Measurements from ENCODE around the gene SOCS7.

DNA sequence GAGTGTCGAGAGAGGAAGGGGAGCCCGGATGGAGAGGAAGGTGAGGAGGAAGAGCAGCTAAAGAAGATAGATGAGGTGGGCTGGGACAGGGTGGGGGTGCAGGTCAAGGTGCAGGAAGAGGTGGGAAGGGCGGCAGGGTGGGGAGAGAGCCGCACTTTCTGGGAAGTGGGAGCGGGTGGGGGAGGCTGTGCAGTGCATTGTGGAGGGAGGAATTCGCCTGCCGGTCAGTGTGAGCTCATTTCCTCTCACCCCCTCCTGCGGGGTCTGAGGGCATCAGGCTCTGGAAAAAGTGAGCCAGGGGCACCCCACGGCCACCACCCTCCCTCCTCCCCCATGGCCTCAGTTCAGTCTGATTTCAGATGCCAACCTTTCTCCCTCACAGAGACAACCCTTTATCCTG lies 74.1 kb downstream of the SOCS7 start:
- TF ChIP-seq, protein P1, sequence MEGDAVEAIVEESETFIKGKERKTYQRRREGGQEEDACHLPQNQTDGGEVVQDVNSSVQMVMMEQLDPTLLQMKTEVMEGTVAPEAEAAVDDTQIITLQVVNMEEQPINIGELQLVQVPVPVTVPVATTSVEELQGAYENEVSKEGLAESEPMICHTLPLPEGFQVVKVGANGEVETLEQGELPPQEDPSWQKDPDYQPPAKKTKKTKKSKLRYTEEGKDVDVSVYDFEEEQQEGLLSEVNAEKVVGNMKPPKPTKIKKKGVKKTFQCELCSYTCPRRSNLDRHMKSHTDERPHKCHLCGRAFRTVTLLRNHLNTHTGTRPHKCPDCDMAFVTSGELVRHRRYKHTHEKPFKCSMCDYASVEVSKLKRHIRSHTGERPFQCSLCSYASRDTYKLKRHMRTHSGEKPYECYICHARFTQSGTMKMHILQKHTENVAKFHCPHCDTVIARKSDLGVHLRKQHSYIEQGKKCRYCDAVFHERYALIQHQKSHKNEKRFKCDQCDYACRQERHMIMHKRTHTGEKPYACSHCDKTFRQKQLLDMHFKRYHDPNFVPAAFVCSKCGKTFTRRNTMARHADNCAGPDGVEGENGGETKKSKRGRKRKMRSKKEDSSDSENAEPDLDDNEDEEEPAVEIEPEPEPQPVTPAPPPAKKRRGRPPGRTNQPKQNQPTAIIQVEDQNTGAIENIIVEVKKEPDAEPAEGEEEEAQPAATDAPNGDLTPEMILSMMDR (IDR thresholded peaks at IDR 0.05 in 8 of 11, conservative IDR thresholded peaks at IDR 0.05 in 3 of 11), result no peak
- TF ChIP-seq POLR2A (IDR thresholded peaks at IDR 0.05), result no peak

Measured in spleen (tissue), 7 donors.